Measurements from ENCODE around the gene PIPOX.

The PIPOX gene

DNA sequence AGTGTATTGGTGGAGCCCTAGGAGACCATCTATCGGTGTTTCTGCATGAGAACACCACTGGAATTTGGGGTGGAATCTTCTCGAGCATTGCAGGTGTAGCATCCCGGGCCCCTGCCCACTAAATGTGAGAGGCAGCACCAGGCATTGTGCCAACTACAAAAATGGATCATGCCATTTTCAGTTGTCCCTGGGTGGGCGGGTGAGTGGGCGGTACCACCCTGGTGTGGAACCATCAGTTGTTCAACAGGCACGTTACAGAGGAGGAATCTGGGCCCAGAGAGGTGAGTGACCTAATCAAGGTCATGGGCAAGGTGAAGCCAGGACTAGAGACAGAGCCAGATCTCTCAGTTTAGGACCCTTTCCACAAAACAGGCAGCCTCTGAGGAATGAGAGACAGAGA, 8.8 kb downstream of the PIPOX start:
- no peaks in the 10 kb centered on the region for H3K4me1 ChIP-seq (ENCODE audit: control insufficient read depth in 1 of 2, insufficient read depth in 2 of 2, low read length in 2 of 2)
- H3K27me3 ChIP-seq (ENCODE audit: low read depth, low read length), result no peaks in the 10 kb centered on the region
- no peaks in the 10 kb centered on the region for H3K36me3 ChIP-seq (ENCODE audit: control insufficient read depth in 1 of 2, insufficient read depth in 2 of 2, low read length in 2 of 2)
- no peak overlapping the region for H3K4me3 ChIP-seq (ENCODE audit: low read depth in 1 of 2, low read length in 2 of 2)
- no peaks in the 10 kb centered on the region for H3K9me3 ChIP-seq (ENCODE audit: control insufficient read depth in 1 of 2, low read length in 2 of 2)
- H3K27ac ChIP-seq (ENCODE audit: low read length), result no peak overlapping the region

- H3K36me3 ChIP-seq (ENCODE audit: control insufficient read depth in 1 of 2, insufficient read depth in 2 of 2, low read length in 2 of 2), result no peaks in the 10 kb centered on the region
- H3K4me3 ChIP-seq (ENCODE audit: low read depth in 1 of 2, low read length in 2 of 2), result no peak overlapping the region
- H3K27me3 ChIP-seq (ENCODE audit: low read depth, low read length), result no peaks in the 10 kb centered on the region
- no peaks in the 10 kb centered on the region for H3K4me1 ChIP-seq (ENCODE audit: control insufficient read depth in 1 of 2, insufficient read depth in 2 of 2, low read length in 2 of 2)
- H3K27ac ChIP-seq (ENCODE audit: low read length), result no peak overlapping the region
- no peaks in the 10 kb centered on the region for H3K9me3 ChIP-seq (ENCODE audit: control insufficient read depth in 1 of 2, low read length in 2 of 2)
These were observed 11.9 kb downstream of the PIPOX start for GRCh38 chr17:29054835-29055234.

DNA sequence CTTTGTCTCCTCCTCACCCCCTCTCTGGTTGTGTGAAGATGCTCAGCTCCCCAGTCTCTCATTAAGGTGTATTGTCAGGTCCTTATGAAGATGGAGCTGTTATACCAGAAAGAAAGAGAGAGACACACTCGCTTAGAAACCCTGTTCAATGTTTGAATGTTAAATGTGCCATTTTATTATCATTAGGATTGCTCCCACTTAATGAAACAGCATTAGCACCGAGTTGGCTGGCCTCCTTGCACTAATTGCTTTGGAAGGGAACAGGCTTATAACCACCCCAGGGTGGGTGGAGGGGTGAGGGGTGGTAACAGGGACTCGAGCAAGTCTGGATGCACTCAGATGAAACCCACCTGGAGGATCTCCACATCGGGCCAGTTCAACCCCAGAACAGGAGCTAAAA, 14.4 kb downstream of the PIPOX start:
- Histone ChIP-seq H3K27me3 (ENCODE audit: low read depth, low read length) (no peaks in the 10 kb centered on the region), H3K4me1 (ENCODE audit: control insufficient read depth in 1 of 2, insufficient read depth in 2 of 2, low read length in 2 of 2) (peaks cover 0 to 14% of the 10 kb centered on the region in 2 donors), H3K27ac (ENCODE audit: low read length) (no peak overlapping the region), H3K36me3 (ENCODE audit: control insufficient read depth in 1 of 2, insufficient read depth in 2 of 2, low read length in 2 of 2) (no peaks in the 10 kb centered on the region), H3K4me3 (ENCODE audit: low read depth in 1 of 2, low read length in 2 of 2) (no peak overlapping the region), H3K9me3 (ENCODE audit: control insufficient read depth in 1 of 2, low read length in 2 of 2) (no peaks in the 10 kb centered on the region)

GRCh38 chr17:29058391-29058790, 15.4 kb downstream of the PIPOX start:
- Histone ChIP-seq H3K4me1 (ENCODE audit: control insufficient read depth in 1 of 2, insufficient read depth in 2 of 2, low read length in 2 of 2) (peaks cover 0 to 14% of the 10 kb centered on the region in 2 donors), H3K9me3 (ENCODE audit: control insufficient read depth in 1 of 2, low read length in 2 of 2) (no peaks in the 10 kb centered on the region), H3K27ac (ENCODE audit: low read length) (no peak overlapping the region), H3K27me3 (ENCODE audit: low read depth, low read length) (no peaks in the 10 kb centered on the region), H3K36me3 (ENCODE audit: control insufficient read depth in 1 of 2, insufficient read depth in 2 of 2, low read length in 2 of 2) (no peaks in the 10 kb centered on the region), H3K4me3 (ENCODE audit: low read depth in 1 of 2, low read length in 2 of 2) (no peak overlapping the region)

DNA sequence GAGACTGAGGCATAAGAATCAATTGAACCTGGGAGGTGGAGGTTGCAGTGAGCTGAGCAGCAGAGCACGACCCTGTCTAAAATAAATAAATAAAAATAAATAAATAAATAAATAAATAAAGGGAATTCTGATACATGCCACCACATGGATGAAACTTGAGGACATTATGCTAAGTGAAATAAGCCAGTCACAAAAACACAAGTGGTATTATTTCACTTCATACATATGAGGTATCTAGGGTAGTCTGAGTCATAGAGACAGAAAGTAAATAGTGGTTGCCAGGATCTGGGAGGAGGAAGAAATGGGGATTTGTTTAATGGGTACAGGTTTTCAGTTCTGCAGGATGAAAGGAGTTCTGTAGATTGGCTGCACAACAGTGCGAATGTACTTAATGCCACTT, 16.3 kb downstream of the PIPOX start:
- Histone ChIP-seq H3K4me1 (ENCODE audit: control insufficient read depth in 1 of 2, insufficient read depth in 2 of 2, low read length in 2 of 2) (peaks cover 0 to 14% of the 10 kb centered on the region in 2 donors), H3K36me3 (ENCODE audit: control insufficient read depth in 1 of 2, insufficient read depth in 2 of 2, low read length in 2 of 2) (no peaks in the 10 kb centered on the region), H3K27ac (ENCODE audit: low read length) (no peak overlapping the region), H3K9me3 (ENCODE audit: control insufficient read depth in 1 of 2, low read length in 2 of 2) (no peaks in the 10 kb centered on the region), H3K4me3 (ENCODE audit: low read depth in 1 of 2, low read length in 2 of 2) (no peak overlapping the region), H3K27me3 (ENCODE audit: low read depth, low read length) (no peaks in the 10 kb centered on the region)

GRCh38 chr17:29060475-29060874, 17.5 kb downstream of the PIPOX start:
- Histone ChIP-seq H3K36me3 (ENCODE audit: control insufficient read depth in 1 of 2, insufficient read depth in 2 of 2, low read length in 2 of 2) (no peaks in the 10 kb centered on the region), H3K27ac (ENCODE audit: low read length) (no peak overlapping the region), H3K27me3 (ENCODE audit: low read depth, low read length) (no peaks in the 10 kb centered on the region), H3K4me1 (ENCODE audit: control insufficient read depth in 1 of 2, insufficient read depth in 2 of 2, low read length in 2 of 2) (peaks cover 0 to 14% of the 10 kb centered on the region in 2 donors), H3K9me3 (ENCODE audit: control insufficient read depth in 1 of 2, low read length in 2 of 2) (no peaks in the 10 kb centered on the region), H3K4me3 (ENCODE audit: low read depth in 1 of 2, low read length in 2 of 2) (no peak overlapping the region)

DNA sequence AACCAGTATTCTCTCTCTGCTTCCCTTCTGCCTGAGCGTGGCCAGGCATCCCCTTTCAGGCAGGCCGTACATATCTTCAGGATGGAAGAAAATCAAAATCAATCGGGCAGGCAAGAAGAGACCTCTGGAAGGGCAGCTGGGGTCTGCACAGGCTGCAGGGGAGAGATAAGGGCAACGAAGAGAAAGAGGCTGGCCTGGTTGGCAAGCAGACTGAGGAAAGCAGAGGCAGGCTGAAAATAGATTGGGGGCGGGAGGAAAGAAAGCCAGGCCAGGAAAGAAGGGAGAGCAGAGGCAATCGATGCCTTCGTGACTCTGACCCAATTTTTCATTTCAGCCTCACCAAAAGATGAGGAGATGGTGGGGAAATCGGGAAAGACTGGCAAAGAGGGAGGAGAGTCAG, 18.1 kb downstream of the PIPOX start:
- no peaks in the 10 kb centered on the region for H3K27me3 ChIP-seq (ENCODE audit: low read depth, low read length)
- no peaks in the 10 kb centered on the region for H3K36me3 ChIP-seq (ENCODE audit: control insufficient read depth in 1 of 2, insufficient read depth in 2 of 2, low read length in 2 of 2)
- H3K27ac ChIP-seq (ENCODE audit: low read length), result no peak overlapping the region
- no peak overlapping the region for H3K4me3 ChIP-seq (ENCODE audit: low read depth in 1 of 2, low read length in 2 of 2)
- peaks cover 0 to 14% of the 10 kb centered on the region in 2 donors for H3K4me1 ChIP-seq (ENCODE audit: control insufficient read depth in 1 of 2, insufficient read depth in 2 of 2, low read length in 2 of 2)
- no peaks in the 10 kb centered on the region for H3K9me3 ChIP-seq (ENCODE audit: control insufficient read depth in 1 of 2, low read length in 2 of 2)

GRCh38 chr17:29062215-29062614, 19.3 kb downstream of the PIPOX start:
- H3K4me1 ChIP-seq (ENCODE audit: control insufficient read depth in 1 of 2, insufficient read depth in 2 of 2, low read length in 2 of 2), result peaks cover 0 to 14% of the 10 kb centered on the region in 2 donors
- H3K9me3 ChIP-seq (ENCODE audit: control insufficient read depth in 1 of 2, low read length in 2 of 2), result no peaks in the 10 kb centered on the region
- no peaks in the 10 kb centered on the region for H3K36me3 ChIP-seq (ENCODE audit: control insufficient read depth in 1 of 2, insufficient read depth in 2 of 2, low read length in 2 of 2)
- H3K27ac ChIP-seq (ENCODE audit: low read length), result no peak overlapping the region
- no peaks in the 10 kb centered on the region for H3K27me3 ChIP-seq (ENCODE audit: low read depth, low read length)
- H3K4me3 ChIP-seq (ENCODE audit: low read depth in 1 of 2, low read length in 2 of 2), result no peak overlapping the region

- Histone ChIP-seq H3K27ac (ENCODE audit: low read length) (no peak overlapping the region), H3K9me3 (ENCODE audit: control insufficient read depth in 1 of 2, low read length in 2 of 2) (no peaks in the 10 kb centered on the region), H3K36me3 (ENCODE audit: control insufficient read depth in 1 of 2, insufficient read depth in 2 of 2, low read length in 2 of 2) (no peaks in the 10 kb centered on the region), H3K27me3 (ENCODE audit: low read depth, low read length) (no peaks in the 10 kb centered on the region), H3K4me1 (ENCODE audit: control insufficient read depth in 1 of 2, insufficient read depth in 2 of 2, low read length in 2 of 2) (peaks cover 0 to 14% of the 10 kb centered on the region in 2 donors), H3K4me3 (ENCODE audit: low read depth in 1 of 2, low read length in 2 of 2) (no peak overlapping the region)
These were observed 21.1 kb downstream of the PIPOX start for GRCh38 chr17:29063992-29064391.

DNA sequence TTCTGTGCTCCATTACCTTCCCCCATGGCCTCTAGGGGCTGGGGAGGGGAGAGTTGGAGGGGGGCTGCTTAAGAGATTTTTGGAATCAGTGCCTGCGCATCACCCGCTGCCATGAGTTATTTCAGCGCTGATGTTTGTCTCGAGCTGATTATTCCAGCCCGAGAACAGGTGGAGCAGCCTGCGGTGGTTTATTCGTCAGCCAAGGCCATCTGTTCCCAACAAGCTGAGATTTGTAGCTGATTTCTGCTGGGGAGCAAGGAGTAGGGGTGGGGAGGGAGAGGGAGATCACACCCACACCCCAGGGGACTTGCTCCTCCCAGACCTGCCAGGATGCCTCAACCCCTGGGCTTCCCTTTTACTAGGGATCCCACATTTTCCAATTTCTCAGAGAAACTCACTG, 23.1 kb downstream of the PIPOX start:
- Histone ChIP-seq H3K27me3 (ENCODE audit: low read depth, low read length) (no peaks in the 10 kb centered on the region), H3K36me3 (ENCODE audit: control insufficient read depth in 1 of 2, insufficient read depth in 2 of 2, low read length in 2 of 2) (no peaks in the 10 kb centered on the region), H3K9me3 (ENCODE audit: control insufficient read depth in 1 of 2, low read length in 2 of 2) (no peaks in the 10 kb centered on the region), H3K27ac (ENCODE audit: low read length) (no peak overlapping the region), H3K4me1 (ENCODE audit: control insufficient read depth in 1 of 2, insufficient read depth in 2 of 2, low read length in 2 of 2) (peaks cover 0 to 12% of the 10 kb centered on the region in 2 donors), H3K4me3 (ENCODE audit: low read depth in 1 of 2, low read length in 2 of 2) (no peak overlapping the region)

DNA sequence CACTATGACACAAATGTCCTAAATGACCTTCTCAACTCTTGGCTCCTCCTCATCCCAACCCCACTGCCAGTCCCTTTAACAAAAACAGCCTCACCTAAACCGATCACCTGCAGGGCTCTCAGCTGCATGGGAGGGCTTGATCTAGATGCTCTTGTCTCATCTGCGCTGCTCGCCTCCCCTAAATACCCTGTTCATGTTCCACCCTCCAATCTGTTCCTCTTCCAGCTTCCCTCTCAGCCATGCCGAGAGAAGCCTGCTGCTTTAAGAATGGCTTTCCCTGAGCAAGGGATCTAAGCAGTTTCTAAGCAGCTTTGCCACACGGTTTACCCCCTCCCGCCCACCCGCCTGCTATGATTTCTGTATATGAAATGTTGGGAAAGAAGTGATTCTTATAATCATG, 23.7 kb downstream of the PIPOX start:
- Histone ChIP-seq H3K4me3 (ENCODE audit: low read depth in 1 of 2, low read length in 2 of 2) (no peak overlapping the region), H3K27me3 (ENCODE audit: low read depth, low read length) (no peaks in the 10 kb centered on the region), H3K9me3 (ENCODE audit: control insufficient read depth in 1 of 2, low read length in 2 of 2) (no peaks in the 10 kb centered on the region), H3K4me1 (ENCODE audit: control insufficient read depth in 1 of 2, insufficient read depth in 2 of 2, low read length in 2 of 2) (peaks cover 0 to 7% of the 10 kb centered on the region in 2 donors), H3K36me3 (ENCODE audit: control insufficient read depth in 1 of 2, insufficient read depth in 2 of 2, low read length in 2 of 2) (no peaks in the 10 kb centered on the region), H3K27ac (ENCODE audit: low read length) (no peak overlapping the region)

- Histone ChIP-seq H3K4me3 (ENCODE audit: low read depth in 1 of 2, low read length in 2 of 2) (no peak overlapping the region), H3K9me3 (ENCODE audit: control insufficient read depth in 1 of 2, low read length in 2 of 2) (no peaks in the 10 kb centered on the region), H3K27ac (ENCODE audit: low read length) (no peak overlapping the region), H3K4me1 (ENCODE audit: control insufficient read depth in 1 of 2, insufficient read depth in 2 of 2, low read length in 2 of 2) (peaks cover 0 to 7% of the 10 kb centered on the region in 2 donors), H3K27me3 (ENCODE audit: low read depth, low read length) (no peaks in the 10 kb centered on the region), H3K36me3 (ENCODE audit: control insufficient read depth in 1 of 2, insufficient read depth in 2 of 2, low read length in 2 of 2) (no peaks in the 10 kb centered on the region)
These were observed 25.9 kb downstream of the PIPOX start for GRCh38 chr17:29068818-29069217.
